ENCODE data around the gene LOXL1.

The LOXL1 gene

DNA sequence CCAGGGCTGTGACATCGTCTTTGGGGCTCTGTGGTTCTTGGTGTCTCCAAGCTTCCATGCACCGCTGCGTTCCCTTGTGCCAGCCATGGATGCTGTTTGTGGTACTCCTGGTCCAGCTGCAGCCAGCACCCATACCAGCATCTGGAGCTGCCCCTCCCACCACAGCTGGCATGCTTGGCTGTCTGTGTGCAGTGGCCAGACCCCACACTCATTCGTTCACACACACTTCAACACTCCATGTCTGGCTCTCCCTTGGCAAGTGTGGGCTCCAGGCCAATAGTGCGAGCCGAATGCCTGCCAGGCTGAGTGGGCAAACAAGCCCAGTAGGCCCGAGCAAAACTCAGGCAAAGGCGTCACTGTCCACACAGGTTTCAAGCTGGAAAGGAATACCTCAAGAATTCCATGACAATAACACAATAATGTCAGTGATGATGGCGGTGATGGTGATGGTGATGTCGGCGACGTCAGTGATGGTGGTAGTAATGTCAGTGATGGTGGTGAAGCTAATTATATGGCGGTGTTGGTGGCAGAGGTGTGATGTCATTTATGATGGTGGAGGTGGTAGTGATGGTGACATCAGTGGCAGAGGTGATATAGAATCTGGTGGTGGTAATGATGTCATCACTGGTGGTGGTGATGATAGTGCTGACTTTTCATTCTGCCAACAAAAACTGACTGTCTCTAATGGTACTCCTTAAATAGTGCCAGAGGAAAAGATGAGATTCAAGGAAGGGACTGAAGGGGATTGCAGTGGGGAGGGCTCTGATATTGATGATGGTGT lies 33.6 kb upstream of the LOXL1 start:
- in situ Hi-C loops (cut with HindIII; ENCODE audit: low sequenced_read_pairs): no loop called here
- DNase-seq (ENCODE audit: low read depth, low spot score): no peak
- no peak overlapping the region for H3K4me3 ChIP-seq (ENCODE audit: low read depth, low read length)
- TF ChIP-seq, protein P1, sequence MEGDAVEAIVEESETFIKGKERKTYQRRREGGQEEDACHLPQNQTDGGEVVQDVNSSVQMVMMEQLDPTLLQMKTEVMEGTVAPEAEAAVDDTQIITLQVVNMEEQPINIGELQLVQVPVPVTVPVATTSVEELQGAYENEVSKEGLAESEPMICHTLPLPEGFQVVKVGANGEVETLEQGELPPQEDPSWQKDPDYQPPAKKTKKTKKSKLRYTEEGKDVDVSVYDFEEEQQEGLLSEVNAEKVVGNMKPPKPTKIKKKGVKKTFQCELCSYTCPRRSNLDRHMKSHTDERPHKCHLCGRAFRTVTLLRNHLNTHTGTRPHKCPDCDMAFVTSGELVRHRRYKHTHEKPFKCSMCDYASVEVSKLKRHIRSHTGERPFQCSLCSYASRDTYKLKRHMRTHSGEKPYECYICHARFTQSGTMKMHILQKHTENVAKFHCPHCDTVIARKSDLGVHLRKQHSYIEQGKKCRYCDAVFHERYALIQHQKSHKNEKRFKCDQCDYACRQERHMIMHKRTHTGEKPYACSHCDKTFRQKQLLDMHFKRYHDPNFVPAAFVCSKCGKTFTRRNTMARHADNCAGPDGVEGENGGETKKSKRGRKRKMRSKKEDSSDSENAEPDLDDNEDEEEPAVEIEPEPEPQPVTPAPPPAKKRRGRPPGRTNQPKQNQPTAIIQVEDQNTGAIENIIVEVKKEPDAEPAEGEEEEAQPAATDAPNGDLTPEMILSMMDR (IDR thresholded peaks at IDR 0.05; ENCODE audit: low read depth, low read length): no peak

DNA sequence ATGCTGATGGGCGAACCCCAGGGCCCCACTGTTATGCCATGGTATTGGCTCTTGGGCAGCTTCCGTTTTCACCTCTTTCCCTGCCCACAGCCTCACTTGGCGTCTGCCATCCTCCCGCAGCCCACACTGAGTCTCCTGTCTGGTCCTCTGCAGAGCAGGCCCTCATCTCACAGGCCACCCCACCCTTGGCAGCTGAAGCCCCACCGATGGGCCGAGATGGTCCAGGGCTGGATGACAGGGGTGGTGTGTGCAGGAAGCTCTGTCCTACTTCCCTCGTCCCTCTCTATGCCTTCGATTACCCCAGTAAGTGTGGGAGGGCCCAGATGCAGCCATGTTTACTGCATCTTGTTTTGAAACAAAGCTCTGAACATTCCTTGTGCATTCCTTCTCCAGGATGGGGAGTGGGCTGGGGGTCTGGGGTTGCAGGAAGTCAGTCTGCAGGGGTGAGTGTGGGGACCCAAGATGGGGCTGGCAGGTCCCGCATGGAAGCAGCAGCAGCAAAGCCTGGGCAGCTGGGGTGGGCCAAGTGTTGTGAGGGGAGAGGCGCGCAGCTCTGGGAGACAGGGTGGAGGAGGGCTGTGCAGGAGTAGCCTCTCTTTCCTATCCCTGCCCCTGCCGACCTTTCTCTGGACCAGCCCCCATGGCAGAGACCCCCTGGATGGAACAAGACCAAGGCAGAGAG lies 32.0 kb upstream of the LOXL1 start:
- no peak for DNase-seq (ENCODE audit: low read depth, low spot score)
- no peak overlapping the region for H3K4me3 ChIP-seq (ENCODE audit: low read depth, low read length)
- in situ Hi-C loops (cut with HindIII; ENCODE audit: low sequenced_read_pairs): no loop called here
- TF ChIP-seq, protein P1 (IDR thresholded peaks at IDR 0.05; ENCODE audit: low read depth, low read length): no peak

DNA sequence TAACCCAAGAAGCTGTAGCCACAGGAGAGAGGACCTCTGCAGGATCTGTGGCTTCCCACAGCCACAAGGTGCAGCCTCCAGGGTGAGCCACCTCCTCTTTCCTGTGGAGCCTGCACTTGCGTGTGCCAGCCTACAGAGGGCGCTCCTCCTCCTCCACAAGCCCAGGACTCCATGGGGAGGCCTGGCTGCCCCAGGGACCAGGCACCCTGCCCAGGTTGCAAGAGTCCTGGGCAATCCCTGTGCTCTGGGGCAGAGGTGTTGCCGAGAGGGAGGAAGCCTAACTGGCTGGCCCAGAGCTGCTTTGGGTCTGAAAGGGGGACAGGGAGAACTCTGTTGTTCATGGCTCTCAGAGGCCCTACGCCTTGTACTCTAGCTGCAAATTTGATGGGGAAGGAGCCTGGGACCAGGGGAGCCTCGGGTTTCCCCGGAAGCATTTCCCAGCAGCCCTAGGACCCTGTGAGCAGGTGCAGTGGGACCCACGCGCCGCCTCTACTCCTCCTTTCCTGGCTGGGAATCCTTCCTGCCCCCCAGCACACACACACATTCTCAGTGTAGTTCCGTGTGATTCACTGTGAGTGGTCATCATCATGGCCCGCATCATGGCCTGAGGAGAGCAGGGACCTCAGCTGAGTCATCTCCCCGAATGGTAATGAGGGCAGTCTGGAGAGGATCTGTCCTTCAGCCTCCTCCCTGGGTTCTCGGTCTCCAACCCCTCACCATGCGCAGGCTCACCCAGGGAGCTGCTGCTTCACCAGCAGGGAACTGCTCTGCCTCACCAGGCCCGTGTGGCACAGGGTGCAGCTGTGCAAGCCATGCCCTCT lies 28.6 kb upstream of the LOXL1 start:
- peak; percentile 88 for DNase-seq (ENCODE audit: low read depth, low spot score)
- no peak overlapping the region for H3K4me3 ChIP-seq (ENCODE audit: low read depth, low read length)
- TF ChIP-seq, protein P1 (IDR thresholded peaks at IDR 0.05; ENCODE audit: low read depth, low read length): peak; percentile 99
- in situ Hi-C loops (cut with HindIII; ENCODE audit: low sequenced_read_pairs): no loop called here

DNA sequence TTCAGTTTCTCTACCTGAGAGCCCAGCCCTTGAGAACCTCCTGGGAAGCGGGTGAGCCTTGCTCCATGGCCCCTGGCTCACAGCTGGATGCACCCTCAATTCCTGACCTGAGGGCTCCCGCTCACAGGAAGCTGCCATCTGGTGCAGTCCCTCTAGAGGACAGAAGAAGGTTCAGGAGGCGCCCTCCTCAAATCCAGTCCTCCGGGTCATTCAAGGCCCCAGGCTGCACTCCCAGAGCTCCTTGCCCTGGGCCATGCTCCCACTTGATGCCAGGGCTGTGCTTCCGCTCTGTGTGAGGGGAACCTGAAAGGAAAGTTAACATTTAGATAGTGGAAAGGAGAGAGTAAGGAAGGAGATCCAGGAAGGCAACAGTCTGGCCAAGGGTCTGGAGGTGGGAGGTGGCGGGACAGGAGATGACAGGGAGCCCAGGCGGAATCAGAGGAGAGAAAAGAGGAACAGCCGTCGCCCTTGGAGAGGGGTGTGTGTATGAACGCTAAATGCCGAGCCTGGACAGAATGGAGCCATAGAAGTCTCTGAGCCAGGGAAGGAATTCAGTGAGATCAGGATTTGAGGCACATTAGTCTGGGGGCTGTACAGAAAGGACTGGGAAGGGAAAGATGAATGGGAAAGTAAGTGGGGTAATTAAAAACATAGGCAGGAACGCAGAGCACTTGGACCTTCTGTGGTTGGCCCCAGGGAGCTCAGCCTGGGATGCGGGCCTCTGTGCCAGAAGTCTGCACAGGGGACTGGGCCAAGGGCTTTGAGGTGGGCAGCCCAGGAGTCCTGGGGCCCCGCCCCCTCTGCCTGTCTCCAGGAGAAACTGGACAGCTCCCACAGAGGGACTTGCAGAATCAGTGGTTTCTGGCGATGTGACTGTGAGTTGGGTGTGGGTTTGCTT lies 26.8 kb upstream of the LOXL1 start:
- H3K4me3 ChIP-seq (ENCODE audit: low read depth, low read length): no peak overlapping the region
- in situ Hi-C loops (cut with HindIII; ENCODE audit: low sequenced_read_pairs): no loop called here
- TF ChIP-seq, protein P1 (IDR thresholded peaks at IDR 0.05; ENCODE audit: low read depth, low read length): no peak
- peak; percentile 55 for DNase-seq (ENCODE audit: low read depth, low spot score)

DNA sequence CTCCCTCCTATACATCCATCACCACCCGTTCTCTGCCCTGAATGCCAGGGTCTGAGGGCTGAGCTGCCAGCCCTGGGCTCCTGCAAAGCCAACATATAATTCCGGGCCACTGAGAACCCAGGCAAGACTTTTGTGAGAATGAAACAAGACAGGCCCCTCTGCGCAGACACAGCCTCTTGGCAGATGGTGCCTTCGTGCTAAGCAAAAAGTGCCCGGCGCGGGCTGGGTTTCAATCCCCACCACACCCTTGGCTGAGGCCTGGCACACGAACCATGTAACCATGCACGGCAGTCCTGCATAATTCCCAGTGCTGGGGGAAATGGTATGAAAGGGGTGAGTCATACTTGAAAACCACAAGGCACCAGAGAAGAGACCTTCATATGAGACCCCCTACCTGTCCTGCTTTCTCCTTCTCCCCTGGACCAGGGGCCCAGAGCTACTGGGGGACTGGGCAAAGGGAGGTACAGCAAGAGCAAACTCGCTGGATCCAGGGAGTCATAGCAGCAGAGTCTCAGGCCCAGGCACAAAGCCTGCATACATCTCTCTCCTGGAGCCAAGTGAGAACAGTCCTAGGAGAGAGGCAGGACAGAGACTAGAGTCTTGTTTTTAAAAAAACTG lies 26.1 kb upstream of the LOXL1 start:
- peak; percentile 64 for DNase-seq (ENCODE audit: low read depth, low spot score)
- H3K4me3 ChIP-seq (ENCODE audit: low read depth, low read length): no peak overlapping the region
- TF ChIP-seq, protein P1 (IDR thresholded peaks at IDR 0.05; ENCODE audit: low read depth, low read length): no peak
- in situ Hi-C loops (cut with HindIII; ENCODE audit: low sequenced_read_pairs): no loop called here
